Measurements from ENCODE around the gene RELN.

- TF ChIP-seq CTCF (IDR thresholded peaks at IDR 0.05 in 8 of 11, conservative IDR thresholded peaks at IDR 0.05 in 3 of 11) (no peak), POLR2A (IDR thresholded peaks at IDR 0.05) (no peak), POLR2AphosphoS5 (IDR thresholded peaks at IDR 0.05) (no peak)
Observed at GRCh38 chr7:103705542-103705941, 283.9 kb downstream of the RELN start.

Measured in spleen (tissue), 7 donors.